ENCODE measurements around the gene DLG2. TPM values are rescaled to one million over a fixed set of nuclear protein-coding genes. Genes with fewer than 3 reads are reported as not detected.

The DLG2 gene
- total RNA-seq, 4 donors from 2014 or later: 37.9 to 71.5 (median 44.9) TPM

- DNase-seq (ENCODE audit: low spot score in 2 of 2): no peak
- WGBS: 90% methylated on average over 3 of the region's 3 CpGs
- peaks cover 3% of the 10 kb centered on the region for H3K9me3 ChIP-seq
- TF ChIP-seq POLR2AphosphoS5 (IDR thresholded peaks at IDR 0.05): no peak
- no peak for TF ChIP-seq CTCF (IDR thresholded peaks at IDR 0.05)
- TF ChIP-seq EP300 (IDR thresholded peaks at IDR 0.05): no peak
- TF ChIP-seq POLR2A (IDR thresholded peaks at IDR 0.05): no peak
- no peaks in the 10 kb centered on the region for H3K36me3 ChIP-seq
- no peaks in the 10 kb centered on the region for H3K4me1 ChIP-seq
- no peak overlapping the region for H3K27ac ChIP-seq
- H3K27me3 ChIP-seq: no peaks in the 10 kb centered on the region
- no peak overlapping the region for H3K4me3 ChIP-seq
These were observed 538.9 kb downstream of the DLG2 start for GRCh38 chr11:85088286-85088685.

GRCh38 chr11:85086504-85087284 is 540.5 kb downstream of the DLG2 start:
- 82% methylated on average over 3 of the region's 3 CpGs for WGBS
- Histone ChIP-seq H3K27ac (no peak overlapping the region), H3K4me3 (no peak overlapping the region), H3K9me3 (peaks cover 3% of the 10 kb centered on the region), H3K27me3 (no peaks in the 10 kb centered on the region), H3K36me3 (no peaks in the 10 kb centered on the region), H3K4me1 (no peaks in the 10 kb centered on the region)
- DNase-seq (ENCODE audit: low spot score in 2 of 2): no peak
- TF ChIP-seq EP300 (IDR thresholded peaks at IDR 0.05) (no peak), POLR2AphosphoS5 (IDR thresholded peaks at IDR 0.05) (no peak), POLR2A (IDR thresholded peaks at IDR 0.05) (no peak), CTCF (IDR thresholded peaks at IDR 0.05) (no peak)

GRCh38 chr11:85076535-85077330 is 550.4 kb downstream of the DLG2 start:
- H3K9me3 ChIP-seq: no peaks in the 10 kb centered on the region
- no peaks in the 10 kb centered on the region for H3K27me3 ChIP-seq
- no peaks in the 10 kb centered on the region for H3K4me1 ChIP-seq
- H3K36me3 ChIP-seq: no peaks in the 10 kb centered on the region
- TF ChIP-seq POLR2AphosphoS5 (IDR thresholded peaks at IDR 0.05): no peak
- TF ChIP-seq EP300 (IDR thresholded peaks at IDR 0.05): no peak
- TF ChIP-seq CTCF (IDR thresholded peaks at IDR 0.05): no peak
- no peak for TF ChIP-seq POLR2A (IDR thresholded peaks at IDR 0.05)
- WGBS: 30% methylated on average over 3 of the region's 3 CpGs
- no peak overlapping the region for H3K27ac ChIP-seq
- no peak overlapping the region for H3K4me3 ChIP-seq
- no peak for DNase-seq (ENCODE audit: low spot score in 2 of 2)

- Histone ChIP-seq H3K4me1 (no peaks in the 10 kb centered on the region), H3K9me3 (no peaks in the 10 kb centered on the region), H3K36me3 (no peaks in the 10 kb centered on the region), H3K27ac (no peak overlapping the region), H3K27me3 (no peaks in the 10 kb centered on the region), H3K4me3 (no peak overlapping the region)
- WGBS: 93% methylated on average over 1 of the region's 1 CpG
- TF ChIP-seq EP300 (IDR thresholded peaks at IDR 0.05) (no peak), POLR2AphosphoS5 (IDR thresholded peaks at IDR 0.05) (no peak), CTCF (IDR thresholded peaks at IDR 0.05) (no peak), POLR2A (IDR thresholded peaks at IDR 0.05) (no peak)
- no peak for DNase-seq (ENCODE audit: low spot score in 2 of 2)
These were observed 564.5 kb downstream of the DLG2 start for GRCh38 chr11:85062659-85063058.

- 86% methylated on average over 3 of the region's 3 CpGs for WGBS
- TF ChIP-seq CTCF (IDR thresholded peaks at IDR 0.05): no peak
- no peak for TF ChIP-seq POLR2A (IDR thresholded peaks at IDR 0.05)
- TF ChIP-seq POLR2AphosphoS5 (IDR thresholded peaks at IDR 0.05): no peak
- TF ChIP-seq EP300 (IDR thresholded peaks at IDR 0.05): no peak
These were observed 574.5 kb downstream of the DLG2 start for GRCh38 chr11:85052636-85053035.

More at GRCh38 chr11:85052636-85053035, 574.5 kb downstream of the DLG2 start:
- Histone ChIP-seq H3K36me3 (no peaks in the 10 kb centered on the region), H3K4me1 (no peaks in the 10 kb centered on the region), H3K9me3 (no peaks in the 10 kb centered on the region), H3K4me3 (no peak overlapping the region), H3K27me3 (no peaks in the 10 kb centered on the region), H3K27ac (no peak overlapping the region)
- DNase-seq (ENCODE audit: low spot score in 2 of 2): no peak

Data from suprapubic skin (tissue), 4 donors.